ENCODE data around the gene MACROD2.

MACROD2 gene

DNA sequence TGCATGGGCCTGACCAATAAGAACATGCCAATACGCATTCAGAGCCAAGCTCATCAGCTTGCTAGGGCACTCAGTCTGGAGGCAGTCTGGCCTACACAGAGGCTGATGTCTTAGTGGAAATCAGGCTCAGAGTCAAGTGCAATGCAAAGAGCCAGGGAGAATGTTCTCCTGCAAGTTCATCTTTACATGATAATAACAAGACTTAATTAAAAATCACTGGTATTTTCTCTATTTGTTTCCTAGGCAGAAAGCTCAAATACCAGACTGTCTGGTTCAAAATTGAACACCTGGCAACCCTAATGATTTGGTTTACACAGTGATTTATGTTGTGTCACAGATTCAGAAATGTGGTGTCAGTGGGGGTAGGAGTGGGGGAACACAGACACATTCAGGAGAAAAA lies 1031.4 kb downstream of the MACROD2 start:
- no peak for DNase-seq

DNA sequence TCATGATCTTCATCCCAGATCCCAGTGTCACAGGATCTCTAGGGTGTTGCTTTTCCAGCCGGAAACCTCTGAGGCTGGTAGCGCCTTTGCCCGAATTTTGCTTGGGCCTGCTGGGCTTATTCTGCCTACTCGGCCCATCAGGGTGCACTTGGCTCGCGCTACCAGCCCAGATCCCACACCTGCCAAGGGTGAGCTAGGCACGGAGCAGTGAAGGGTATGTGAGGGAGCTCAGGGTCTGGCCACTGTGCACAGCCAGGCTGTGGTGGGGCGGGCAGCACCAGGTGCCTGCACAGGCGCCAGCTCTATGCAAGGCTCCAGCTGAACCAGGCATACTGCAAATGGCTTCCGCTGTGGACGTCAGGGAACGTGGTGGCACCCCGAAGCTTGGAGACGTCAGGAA lies 1035.5 kb downstream of the MACROD2 start:
- no peak for DNase-seq

DNA sequence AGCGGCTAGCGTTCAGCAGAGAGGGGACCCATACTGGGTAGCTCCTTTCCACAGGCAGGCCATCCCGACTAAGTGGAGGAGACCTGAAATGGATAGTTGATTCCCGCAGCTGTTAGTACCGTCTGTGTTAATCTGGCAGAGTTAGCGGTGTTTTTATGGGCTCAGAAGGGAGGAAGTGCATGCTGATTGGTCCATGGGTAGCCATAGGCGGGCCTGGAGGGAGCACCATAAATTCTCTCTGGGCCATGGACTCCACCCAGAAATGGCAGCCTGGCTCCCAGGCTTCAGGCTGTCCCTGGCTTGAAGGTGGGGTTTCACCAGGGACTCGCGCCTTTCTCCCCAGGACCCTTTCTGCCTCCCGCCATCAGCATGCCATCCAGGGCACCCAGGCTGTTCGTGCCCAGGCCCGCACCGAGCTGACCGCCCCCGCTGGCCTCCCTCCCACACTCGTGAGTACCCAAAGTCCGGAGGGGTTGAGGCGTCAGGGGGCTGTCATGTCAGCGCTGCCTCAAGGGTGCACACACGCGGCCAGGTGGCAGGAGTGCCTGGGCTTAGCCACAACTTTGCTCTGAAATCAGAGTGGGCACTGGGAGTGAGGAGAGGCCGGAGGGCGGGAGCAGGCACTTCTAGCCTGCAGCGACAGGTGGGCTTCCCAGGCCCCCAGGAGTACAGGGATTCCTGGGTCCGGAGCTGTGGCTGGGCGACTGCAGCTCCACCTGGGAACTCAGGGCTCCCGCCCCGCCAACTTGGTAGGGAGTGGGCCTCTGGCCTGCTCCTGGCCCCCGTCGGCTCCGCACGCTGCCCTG lies 1036.4 kb downstream of the MACROD2 start:
- DNase-seq = no peak

- no peak for DNase-seq
These were observed 1037.0 kb downstream of the MACROD2 start for GRCh38 chr20:15032352-15032622.

- DNase-seq = no peak
These were observed 1038.0 kb downstream of the MACROD2 start for GRCh38 chr20:15033269-15033668.

- no peak for DNase-seq
These were observed 1038.6 kb downstream of the MACROD2 start for GRCh38 chr20:15033891-15034290.

DNA sequence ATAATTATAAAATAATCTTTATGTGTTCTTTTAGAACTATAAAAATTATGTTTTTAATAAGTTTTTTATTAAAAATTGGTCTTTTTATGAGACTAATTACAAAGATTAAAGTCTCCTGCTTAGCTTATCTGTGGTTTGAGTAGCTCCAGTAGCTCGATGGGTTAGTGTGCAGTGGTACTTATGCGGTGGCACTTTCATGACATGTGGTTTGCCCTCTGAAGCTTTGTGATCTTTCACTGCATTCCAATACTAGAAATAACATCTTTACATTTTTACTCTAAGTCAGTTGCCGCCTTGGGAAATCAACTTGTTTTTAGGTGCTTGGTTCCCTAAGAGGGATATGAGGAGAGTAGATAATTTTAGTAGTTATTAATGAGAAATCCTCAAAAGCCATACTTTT lies 1041.6 kb downstream of the MACROD2 start:
- DNase-seq = no peak

- DNase-seq = no peak
These were observed 1043.9 kb downstream of the MACROD2 start for GRCh38 chr20:15039088-15039752.

- no peak for DNase-seq
These were observed 1047.4 kb downstream of the MACROD2 start for GRCh38 chr20:15042723-15043122.

DNA sequence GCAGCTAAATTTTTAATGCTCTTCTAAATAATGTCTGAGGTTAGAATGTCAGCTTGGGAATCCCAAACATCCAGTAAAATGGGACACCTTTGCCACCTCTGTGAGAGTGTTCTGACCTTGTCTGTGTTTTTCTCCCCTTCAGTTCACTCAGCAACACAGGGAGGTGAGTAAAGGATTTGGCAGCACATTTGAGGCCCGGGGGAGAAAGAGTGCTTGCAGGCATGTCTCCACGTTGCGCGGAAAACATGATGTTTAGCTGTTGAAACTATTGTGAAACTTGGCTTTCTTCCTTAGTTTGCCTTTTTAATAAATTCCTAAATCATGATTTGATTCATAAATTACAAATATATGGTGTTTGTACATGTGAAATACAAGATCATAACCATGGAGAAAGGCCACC lies 1049.9 kb downstream of the MACROD2 start:
- DNase-seq = peak; percentile 61

DNA sequence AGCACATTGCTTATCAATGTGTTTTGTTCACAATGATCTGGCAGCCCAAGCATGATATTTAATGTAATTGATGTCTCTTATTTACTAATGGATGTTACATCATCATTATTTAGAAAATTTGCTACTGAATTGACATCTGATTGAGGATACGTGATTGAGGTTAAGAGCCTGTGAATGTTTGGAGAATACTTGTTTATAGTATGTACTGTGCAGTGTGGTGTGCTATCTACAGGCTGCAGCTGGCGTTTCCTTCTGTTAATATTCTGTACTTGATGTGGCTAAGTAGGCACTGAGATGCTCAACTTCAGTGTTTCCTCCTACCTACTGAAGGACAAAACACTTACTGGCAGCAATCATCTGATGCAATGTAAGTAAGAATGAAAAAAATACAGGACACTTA lies 1051.7 kb downstream of the MACROD2 start:
- no peak for DNase-seq

GRCh38 chr20:15047601-15048000 lies 1052.3 kb downstream of the MACROD2 start:
- DNase-seq = no peak

DNA sequence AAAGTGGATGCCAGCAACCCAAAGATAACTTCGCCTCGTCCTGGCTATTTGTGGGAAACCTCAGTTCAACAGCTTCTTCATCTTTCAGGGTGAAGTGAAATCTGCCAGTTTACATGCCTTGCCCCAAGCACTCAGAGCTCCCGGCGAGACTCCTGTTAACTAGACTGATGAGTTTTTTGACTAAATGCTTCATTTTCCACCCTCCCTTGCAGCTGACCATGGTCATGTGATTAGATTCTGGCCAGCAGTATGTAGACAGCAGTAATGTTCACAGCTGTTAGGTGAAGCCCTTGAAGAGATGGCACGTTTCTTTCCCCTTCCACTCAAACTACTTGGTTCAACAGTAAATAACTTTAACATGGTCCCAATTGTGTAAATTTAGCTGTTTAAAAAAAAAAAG lies 1060.9 kb downstream of the MACROD2 start:
- no peak for DNase-seq

DNA sequence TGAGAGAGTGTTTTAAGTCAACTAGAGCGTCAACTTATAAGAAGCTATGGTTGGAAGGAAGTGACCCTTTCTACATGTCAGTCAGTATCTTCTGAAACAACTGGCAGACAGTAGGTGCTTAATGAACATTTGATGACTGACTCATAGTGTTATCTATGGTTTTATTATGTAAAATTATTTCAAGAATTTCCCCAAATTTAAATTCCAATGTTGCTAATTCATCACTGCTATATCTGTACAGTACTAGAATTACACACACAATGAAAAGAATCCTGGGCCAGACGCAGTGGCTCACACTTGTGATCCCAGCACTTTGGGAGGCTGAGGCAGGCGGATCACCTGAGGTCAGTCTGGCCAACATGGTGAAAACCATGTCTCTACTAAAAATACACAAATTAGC lies 1063.5 kb downstream of the MACROD2 start:
- DNase-seq = peak; percentile 42

GRCh38 chr20:15059438-15059837 lies 1064.1 kb downstream of the MACROD2 start:
- DNase-seq = peak; percentile 23

- no peak for DNase-seq
These were observed 1065.1 kb downstream of the MACROD2 start for GRCh38 chr20:15060265-15061060.

GRCh38 chr20:15061061-15061430 lies 1065.7 kb downstream of the MACROD2 start:
- no peak for DNase-seq

- DNase-seq = no peak
These were observed 1066.6 kb downstream of the MACROD2 start for GRCh38 chr20:15061955-15062354.

DNA sequence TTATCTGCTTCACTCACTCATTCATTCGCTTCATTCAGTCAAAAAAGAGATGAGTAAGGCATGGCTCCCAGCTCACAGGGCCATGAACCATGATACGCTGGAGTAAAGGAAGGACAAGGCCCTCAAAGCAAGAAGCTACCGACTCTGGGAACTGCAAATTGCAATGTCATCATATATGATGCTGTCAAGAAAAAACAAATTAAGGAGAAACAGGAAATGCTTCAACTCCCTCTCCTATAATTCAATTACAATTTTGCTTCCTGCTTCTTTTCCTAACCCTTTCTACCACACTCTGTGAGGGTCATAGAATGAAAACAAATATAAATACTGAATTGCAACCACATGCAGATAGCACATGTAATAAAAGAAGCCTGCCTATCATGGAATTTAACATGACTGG lies 1067.8 kb downstream of the MACROD2 start:
- no peak for DNase-seq

DNA sequence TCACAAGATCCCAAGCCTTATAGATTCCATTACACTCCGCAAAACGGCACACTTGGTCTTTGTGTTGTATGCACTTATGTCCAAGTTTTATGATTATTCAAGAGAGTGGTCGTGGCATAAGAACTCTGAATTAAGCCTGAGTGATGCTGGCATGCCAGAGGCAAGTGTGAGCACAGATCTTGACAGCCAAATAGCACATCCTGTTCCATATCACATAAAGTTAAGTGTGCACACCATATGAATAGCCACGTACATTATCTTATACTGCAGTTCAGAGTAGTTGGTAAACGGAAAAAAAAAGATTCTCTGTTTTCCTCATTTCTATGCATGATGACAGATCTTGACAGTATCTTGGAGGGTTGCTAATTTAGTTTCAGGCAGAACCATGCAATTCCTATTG lies 1069.4 kb downstream of the MACROD2 start:
- DNase-seq = no peak

DNA sequence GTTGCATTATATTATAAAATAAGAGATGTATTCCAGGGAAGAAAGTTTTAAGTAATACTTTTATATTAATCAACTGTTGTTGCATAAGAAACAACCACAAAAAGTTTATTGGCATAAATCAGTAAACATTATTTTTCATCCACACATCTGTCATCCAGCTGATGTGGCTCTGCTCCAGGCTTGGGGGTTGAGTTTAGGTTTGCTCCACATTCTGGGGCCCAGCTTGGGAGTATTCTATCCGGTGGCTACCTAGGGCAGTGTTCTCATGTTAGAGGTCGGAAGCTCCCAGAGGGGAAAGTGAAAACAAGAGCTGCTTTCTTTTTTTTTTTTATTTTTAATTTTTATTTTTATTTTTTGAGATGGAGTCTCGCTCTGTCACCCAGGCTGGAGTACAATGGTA lies 1070.5 kb downstream of the MACROD2 start:
- peak; percentile 48 for DNase-seq

DNA sequence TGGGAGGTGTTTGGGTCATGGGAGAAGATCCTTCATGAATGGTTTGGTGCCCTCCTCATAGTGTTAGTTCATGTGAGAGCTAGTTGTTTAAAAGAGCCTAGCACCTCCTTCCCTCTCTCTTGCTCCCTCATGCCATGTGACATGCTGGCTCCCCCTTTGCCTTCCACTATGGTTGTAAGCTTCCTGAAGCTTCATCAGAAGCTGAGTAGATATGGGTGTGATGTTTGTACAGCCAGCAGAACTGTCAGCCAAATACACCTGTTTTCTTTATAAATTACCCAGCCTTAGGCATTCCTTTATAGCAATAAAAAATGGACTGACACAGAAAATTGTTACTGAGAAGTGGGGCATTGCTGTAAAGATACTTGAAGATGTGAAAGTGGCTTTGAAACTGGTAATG lies 1073.2 kb downstream of the MACROD2 start:
- no peak for DNase-seq

DNA sequence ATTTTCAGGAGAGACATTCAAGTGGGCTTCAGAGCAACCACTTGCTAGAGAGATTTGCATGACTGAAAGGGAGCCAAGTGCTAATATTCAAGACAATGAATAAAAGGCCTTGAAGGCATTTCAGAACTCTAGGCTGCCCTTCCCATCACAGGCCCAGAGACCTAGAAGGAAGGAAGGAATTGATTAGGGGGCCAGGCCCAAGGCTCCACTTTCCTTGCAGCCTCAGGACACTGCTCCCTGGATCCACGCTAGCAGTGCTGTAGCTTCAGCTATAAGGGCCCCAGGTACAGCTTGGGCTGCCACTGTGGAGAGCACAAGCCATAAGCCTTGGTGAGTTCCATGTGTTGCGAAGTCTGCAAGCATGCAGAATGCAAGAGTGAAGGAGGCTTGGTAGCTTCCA lies 1074.0 kb downstream of the MACROD2 start:
- DNase-seq = no peak

All from fibroblast of skin of abdomen (primary cell).